SK-N-SH (cell line): Measurements from ENCODE around the gene MYO1H. TPM values are rescaled to one million over a fixed set of nuclear protein-coding genes. Genes with fewer than 3 reads are reported as not detected.

Source experiments
- CTCF ChIA-PET: fragments of 300-600, 350-600 bp; formaldehyde crosslinking; extraction: SDS; loops from one replicate; lab custom pipeline; 2021; lab: Yijun Ruan, JAX
- POLR2A ChIA-PET: fragments of 350-600 bp; sonication (Branson Sonifier 250); formaldehyde crosslinking; extraction: SDS; loops from one replicate; lab custom pipeline; 2020; ENCODE audit warnings: antibody characterized with exemption, inconsistent platforms; lab: Yijun Ruan, JAX
- DNase-seq: peaks from one replicate; pipeline ENCODE4 v3.0.0; 2012
- H2AFZ ChIP-seq: fragments of 200-600 bp; sonication (generic); 2 replicates; pipeline ENCODE4 v1.8.1; 2016; ENCODE audit warnings: antibody characterized with exemption, mild to moderate bottlenecking, low read depth
- H3F3A ChIP-seq: fragments of 200-600 bp; sonication (generic); replicated peaks from 2 replicates; pipeline ENCODE3; 2016; ENCODE audit warnings: antibody characterized with exemption, mild to moderate bottlenecking; ENCODE audit not compliant: insufficient read depth
- H3K27ac ChIP-seq, 2 experiments: fragments of 200-500 bp in 1 of 2; fragments of 200-600 bp in 1 of 2; sonication (Bioruptor generic) in 1 of 2; sonication (generic), shearing (Covaris generic) in 1 of 2; 2 replicates each; pipeline versions ENCODE4 v1.5.1 to v1.6.1; 2014 to 2016; ENCODE audit warnings: low read depth in 2 of 2, inconsistent platforms in 1 of 2, low read length in 1 of 2, mild to moderate bottlenecking in 1 of 2, mixed read lengths in 1 of 2
- H3K27me3 ChIP-seq: fragments of 200-600 bp; sonication (generic), shearing (Covaris generic); 2 replicates; pipeline ENCODE4 v1.6.1; 2016; ENCODE audit warnings: mixed run types; ENCODE audit not compliant: insufficient read depth
- H3K36me3 ChIP-seq, 2 experiments: fragments of 200-500 bp in 1 of 2; fragments of 200-600 bp in 1 of 2; sonication (Bioruptor generic) in 1 of 2; sonication (generic) in 1 of 2; replicated peaks in 1 of 2; 2 replicates each; pipeline versions ENCODE3 to v1.5.1; 2014 to 2016; ENCODE audit warnings: low read length in 1 of 2, mild to moderate bottlenecking in 1 of 2; ENCODE audit not compliant: insufficient read depth in 2 of 2, control insufficient read depth in 1 of 2
- H3K4me1 ChIP-seq, 2 experiments: fragments of 200-500 bp in 1 of 2; fragments of 200-600 bp in 1 of 2; sonication (Bioruptor generic) in 1 of 2; sonication (generic), shearing (Covaris generic) in 1 of 2; 2 replicates each; pipeline versions ENCODE4 v1.5.1 to v1.6.1; 2014 to 2016; ENCODE audit warnings: low read depth in 1 of 2, low read length in 1 of 2, mixed run types in 1 of 2; ENCODE audit not compliant: insufficient read depth in 2 of 2, control insufficient read depth in 1 of 2
- H3K4me2 ChIP-seq: fragments of 200-600 bp; sonication (generic), shearing (Covaris generic); 2 replicates; pipeline ENCODE4 v1.6.1; 2017; ENCODE audit warnings: mixed run types
- H3K4me3 ChIP-seq, 2 experiments: fragments of 200-500 bp in 1 of 2; fragments of 200-600 bp in 1 of 2; sonication (Bioruptor generic) in 1 of 2; sonication (generic), shearing (Covaris generic) in 1 of 2; 2 replicates each; pipeline versions ENCODE4 v1.5.1 to v1.8.1; 2014 to 2016; ENCODE audit warnings: low read depth in 2 of 2, inconsistent platforms in 1 of 2, low read length in 1 of 2, mild to moderate bottlenecking in 1 of 2, mixed read lengths in 1 of 2, moderate library complexity in 1 of 2
- H3K79me2 ChIP-seq: fragments of 200-600 bp; sonication (generic); 2 replicates; pipeline ENCODE4 v1.8.1; 2017; ENCODE audit warnings: mild to moderate bottlenecking; ENCODE audit not compliant: insufficient read depth
- H3K9ac ChIP-seq: fragments of 200-600 bp; sonication (generic); 2 replicates; pipeline ENCODE4 v1.6.1; 2017; ENCODE audit warnings: mixed run types
- H3K9me2 ChIP-seq: fragments of 200-600 bp; sonication (generic); 2 replicates; pipeline ENCODE4 v1.6.1; 2017; ENCODE audit warnings: mixed run types
- H3K9me3 ChIP-seq: fragments of 200-600 bp; sonication (generic); 2 replicates; pipeline ENCODE4 v1.6.1; 2017; ENCODE audit warnings: mixed run types, mild to moderate bottlenecking, moderate library complexity
- H4K20me1 ChIP-seq: fragments of 200-600 bp; sonication (generic); 2 replicates; pipeline ENCODE4 v1.6.1; 2017; ENCODE audit warnings: mild to moderate bottlenecking, mixed run types; ENCODE audit not compliant: insufficient read depth
- ELF1 ChIP-seq: IDR thresholded peaks from 2 replicates; pipeline ENCODE4 v1.4.0; 2012
- FOSL2 ChIP-seq: IDR thresholded peaks from 2 replicates; pipeline ENCODE4 v1.4.0; 2012; ENCODE audit warnings: low read depth, mild to moderate bottlenecking, moderate library complexity, borderline replicate concordance
- GATA2 ChIP-seq: sonication (generic); formaldehyde crosslinking; IDR thresholded peaks from 2 replicates; pipeline ENCODE4 v1.5.0; 2020; ENCODE audit warnings: mild to moderate bottlenecking, missing genetic modification reagents
- MEF2A ChIP-seq: IDR thresholded peaks from 2 replicates; pipeline ENCODE4 v1.4.0; 2012; ENCODE audit warnings: low read depth, borderline replicate concordance
- MXI1 ChIP-seq: IDR thresholded peaks from 2 replicates; pipeline ENCODE4 v1.6.1; 2012; ENCODE audit warnings: mild to moderate bottlenecking, low read depth, low read length, improper control_type of control experiment
- POLR2AphosphoS5 ChIP-seq: IDR thresholded peaks from 2 replicates; pipeline ENCODE4 v1.6.1; 2012; ENCODE audit warnings: low read depth, low read length
- RAD21 ChIP-seq: IDR thresholded peaks from 2 replicates; pipeline ENCODE4 v1.6.1; 2012; ENCODE audit warnings: mild to moderate bottlenecking, low read length
- RCOR1 ChIP-seq: fragments of 150-350 bp; IDR thresholded peaks from 2 replicates; pipeline ENCODE4 v1.6.1; 2017; ENCODE audit warnings: antibody characterized with exemption, low read length
- TAF1 ChIP-seq: IDR thresholded peaks from 2 replicates; pipeline ENCODE4 v1.6.1; 2012; ENCODE audit warnings: low read depth, mild to moderate bottlenecking, low read length, moderate library complexity, borderline replicate concordance
- WGBS: methylation state at CpG from one replicate; pipeline ENCODE4 v1.1.6; 2017; ENCODE audit warnings: low lambda C conversion rate; 5-methylcytosine and 5-hydroxymethylcytosine counted together
- polyA plus RNA-seq, 3 experiments: library from polyadenylated mRNA; depleted of rRNA; stranded (reverse); fragments of >200 nt; gene quantifications; 2 replicates each; pipeline ENCODE4 v1.2.3, GENCODE V29; 2012
- TF ChIP-seq, protein P1 (sequence below): fragments of 150-350 bp; IDR thresholded peaks from 2 replicates; pipeline ENCODE4 v1.6.1; 2017; ENCODE audit warnings: antibody characterized with exemption, low read length, low read depth, borderline replicate concordance
- TF ChIP-seq, protein P2 (sequence below): IDR thresholded peaks from 2 replicates; pipeline ENCODE4; 2012
- TF ChIP-seq, protein P3 (sequence below): IDR thresholded peaks from 2 replicates; pipeline ENCODE4 v1.6.1; 2012; ENCODE audit warnings: mild to moderate bottlenecking, low read depth, low read length, moderate library complexity
- TF ChIP-seq, protein P4 (sequence below): fragments of 150-350 bp; IDR thresholded peaks from 2 replicates; pipeline ENCODE4 v1.6.1; 2016; ENCODE audit warnings: mild to moderate bottlenecking, low read depth, low read length
- TF ChIP-seq, protein P5 (sequence below): IDR thresholded peaks from 2 replicates; pipeline ENCODE4 v1.4.0; 2012; ENCODE audit warnings: low read depth, borderline replicate concordance

The MYO1H gene
- polyA plus RNA-seq, 1 of the 3 experiments (the other 2 are of a cell fraction), result not detected

DNA sequence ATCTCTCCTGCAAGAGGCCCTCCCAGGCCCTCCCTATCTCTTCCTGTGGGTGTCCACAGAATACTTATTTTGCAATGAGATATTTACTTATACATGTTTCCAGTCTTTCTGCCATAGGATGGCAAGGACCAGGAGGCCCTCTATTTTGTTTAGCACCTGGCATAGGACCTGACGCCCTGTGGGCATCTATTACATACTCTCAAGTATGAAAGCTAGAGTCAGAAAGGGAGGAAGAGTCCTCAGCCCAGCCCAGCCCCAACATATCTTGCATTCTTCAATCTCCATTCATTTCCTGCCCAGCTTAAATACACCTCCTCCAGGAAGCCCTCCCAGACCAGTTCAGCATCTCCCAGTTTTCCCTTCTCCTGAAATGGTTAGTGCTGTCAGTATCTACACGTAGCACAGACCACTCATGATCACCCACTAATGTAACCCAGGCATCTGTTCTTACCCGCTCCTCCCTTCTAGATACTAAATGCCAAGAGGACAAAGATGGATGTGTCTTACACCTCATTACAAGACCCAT lies 46.0 kb upstream of the MYO1H start:
- ChIA-PET POLR2A (no interaction called here), CTCF (interaction anchor here (0.6 to 3.4 kb wide), 8 partner anchors 10 to 190 kb away, joined by 3 to 11 read pairs (median 3); no protein-coding TSS in a partner anchor)
- Histone ChIP-seq H3K9ac (no peak overlapping the region), H3K36me3 (no peaks in the 10 kb centered on the region), H3K9me2 (no peaks in the 10 kb centered on the region), H4K20me1 (no peaks in the 10 kb centered on the region), H3K9me3 (no peaks in the 10 kb centered on the region), H3F3A (no peaks in the 10 kb centered on the region), H2AFZ (no peak overlapping the region), H3K27me3 (no peaks in the 10 kb centered on the region; the same call in 1 of the 2 replicates), H3K4me3 (no peak overlapping the region), H3K79me2 (no peaks in the 10 kb centered on the region), H3K4me2 (no peak overlapping the region), H3K4me1 (peaks cover 0 to 3% of the 10 kb centered on the region in 2 experiments; a peak in 1 of 4 replicates), H3K27ac (no peak overlapping the region)
- no peak for DNase-seq
- 49% methylated on average over 3 of the region's 3 CpGs for WGBS
- TF ChIP-seq RAD21 (no peak), MXI1 (no peak), ELF1 (no peak), MEF2A (no peak), FOSL2 (no peak), RCOR1 (no peak), TAF1 (no peak), GATA2 (CRISPR knock-in tag) (no peak), POLR2AphosphoS5 (no peak)
- TF ChIP-seq, protein P1, sequence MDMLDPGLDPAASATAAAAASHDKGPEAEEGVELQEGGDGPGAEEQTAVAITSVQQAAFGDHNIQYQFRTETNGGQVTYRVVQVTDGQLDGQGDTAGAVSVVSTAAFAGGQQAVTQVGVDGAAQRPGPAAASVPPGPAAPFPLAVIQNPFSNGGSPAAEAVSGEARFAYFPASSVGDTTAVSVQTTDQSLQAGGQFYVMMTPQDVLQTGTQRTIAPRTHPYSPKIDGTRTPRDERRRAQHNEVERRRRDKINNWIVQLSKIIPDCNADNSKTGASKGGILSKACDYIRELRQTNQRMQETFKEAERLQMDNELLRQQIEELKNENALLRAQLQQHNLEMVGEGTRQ, result no peak
- TF ChIP-seq, protein P2, sequence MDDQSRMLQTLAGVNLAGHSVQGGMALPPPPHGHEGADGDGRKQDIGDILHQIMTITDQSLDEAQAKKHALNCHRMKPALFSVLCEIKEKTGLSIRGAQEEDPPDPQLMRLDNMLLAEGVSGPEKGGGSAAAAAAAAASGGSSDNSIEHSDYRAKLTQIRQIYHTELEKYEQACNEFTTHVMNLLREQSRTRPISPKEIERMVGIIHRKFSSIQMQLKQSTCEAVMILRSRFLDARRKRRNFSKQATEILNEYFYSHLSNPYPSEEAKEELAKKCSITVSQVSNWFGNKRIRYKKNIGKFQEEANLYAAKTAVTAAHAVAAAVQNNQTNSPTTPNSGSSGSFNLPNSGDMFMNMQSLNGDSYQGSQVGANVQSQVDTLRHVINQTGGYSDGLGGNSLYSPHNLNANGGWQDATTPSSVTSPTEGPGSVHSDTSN, result no peak
- TF ChIP-seq, protein P3, sequence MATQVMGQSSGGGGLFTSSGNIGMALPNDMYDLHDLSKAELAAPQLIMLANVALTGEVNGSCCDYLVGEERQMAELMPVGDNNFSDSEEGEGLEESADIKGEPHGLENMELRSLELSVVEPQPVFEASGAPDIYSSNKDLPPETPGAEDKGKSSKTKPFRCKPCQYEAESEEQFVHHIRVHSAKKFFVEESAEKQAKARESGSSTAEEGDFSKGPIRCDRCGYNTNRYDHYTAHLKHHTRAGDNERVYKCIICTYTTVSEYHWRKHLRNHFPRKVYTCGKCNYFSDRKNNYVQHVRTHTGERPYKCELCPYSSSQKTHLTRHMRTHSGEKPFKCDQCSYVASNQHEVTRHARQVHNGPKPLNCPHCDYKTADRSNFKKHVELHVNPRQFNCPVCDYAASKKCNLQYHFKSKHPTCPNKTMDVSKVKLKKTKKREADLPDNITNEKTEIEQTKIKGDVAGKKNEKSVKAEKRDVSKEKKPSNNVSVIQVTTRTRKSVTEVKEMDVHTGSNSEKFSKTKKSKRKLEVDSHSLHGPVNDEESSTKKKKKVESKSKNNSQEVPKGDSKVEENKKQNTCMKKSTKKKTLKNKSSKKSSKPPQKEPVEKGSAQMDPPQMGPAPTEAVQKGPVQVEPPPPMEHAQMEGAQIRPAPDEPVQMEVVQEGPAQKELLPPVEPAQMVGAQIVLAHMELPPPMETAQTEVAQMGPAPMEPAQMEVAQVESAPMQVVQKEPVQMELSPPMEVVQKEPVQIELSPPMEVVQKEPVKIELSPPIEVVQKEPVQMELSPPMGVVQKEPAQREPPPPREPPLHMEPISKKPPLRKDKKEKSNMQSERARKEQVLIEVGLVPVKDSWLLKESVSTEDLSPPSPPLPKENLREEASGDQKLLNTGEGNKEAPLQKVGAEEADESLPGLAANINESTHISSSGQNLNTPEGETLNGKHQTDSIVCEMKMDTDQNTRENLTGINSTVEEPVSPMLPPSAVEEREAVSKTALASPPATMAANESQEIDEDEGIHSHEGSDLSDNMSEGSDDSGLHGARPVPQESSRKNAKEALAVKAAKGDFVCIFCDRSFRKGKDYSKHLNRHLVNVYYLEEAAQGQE, result no peak
- TF ChIP-seq, protein P4, sequence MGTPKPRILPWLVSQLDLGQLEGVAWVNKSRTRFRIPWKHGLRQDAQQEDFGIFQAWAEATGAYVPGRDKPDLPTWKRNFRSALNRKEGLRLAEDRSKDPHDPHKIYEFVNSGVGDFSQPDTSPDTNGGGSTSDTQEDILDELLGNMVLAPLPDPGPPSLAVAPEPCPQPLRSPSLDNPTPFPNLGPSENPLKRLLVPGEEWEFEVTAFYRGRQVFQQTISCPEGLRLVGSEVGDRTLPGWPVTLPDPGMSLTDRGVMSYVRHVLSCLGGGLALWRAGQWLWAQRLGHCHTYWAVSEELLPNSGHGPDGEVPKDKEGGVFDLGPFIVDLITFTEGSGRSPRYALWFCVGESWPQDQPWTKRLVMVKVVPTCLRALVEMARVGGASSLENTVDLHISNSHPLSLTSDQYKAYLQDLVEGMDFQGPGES, result no peak
- TF ChIP-seq, protein P5, sequence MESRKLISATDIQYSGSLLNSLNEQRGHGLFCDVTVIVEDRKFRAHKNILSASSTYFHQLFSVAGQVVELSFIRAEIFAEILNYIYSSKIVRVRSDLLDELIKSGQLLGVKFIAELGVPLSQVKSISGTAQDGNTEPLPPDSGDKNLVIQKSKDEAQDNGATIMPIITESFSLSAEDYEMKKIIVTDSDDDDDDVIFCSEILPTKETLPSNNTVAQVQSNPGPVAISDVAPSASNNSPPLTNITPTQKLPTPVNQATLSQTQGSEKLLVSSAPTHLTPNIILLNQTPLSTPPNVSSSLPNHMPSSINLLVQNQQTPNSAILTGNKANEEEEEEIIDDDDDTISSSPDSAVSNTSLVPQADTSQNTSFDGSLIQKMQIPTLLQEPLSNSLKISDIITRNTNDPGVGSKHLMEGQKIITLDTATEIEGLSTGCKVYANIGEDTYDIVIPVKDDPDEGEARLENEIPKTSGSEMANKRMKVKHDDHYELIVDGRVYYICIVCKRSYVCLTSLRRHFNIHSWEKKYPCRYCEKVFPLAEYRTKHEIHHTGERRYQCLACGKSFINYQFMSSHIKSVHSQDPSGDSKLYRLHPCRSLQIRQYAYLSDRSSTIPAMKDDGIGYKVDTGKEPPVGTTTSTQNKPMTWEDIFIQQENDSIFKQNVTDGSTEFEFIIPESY, result no peak
